Neural cell (in vitro differentiated cells): ENCODE measurements around the gene SLC8A1.

Experiments
- RAD21 ChIP-seq: fragments of 450-650 bp; conservative IDR thresholded peaks from 2 replicates; pipeline ENCODE4 v1.6.1; 2014; ENCODE audit warnings: antibody characterized with exemption, mild to moderate bottlenecking, moderate library complexity
- TF ChIP-seq, protein P1 (sequence below): fragments of 450-650 bp; IDR thresholded peaks from 2 replicates; pipeline ENCODE4 v1.5.1; 2014; ENCODE audit warnings: antibody characterized with exemption, mild to moderate bottlenecking, moderate library complexity; ENCODE audit not compliant: poor library complexity, severe bottlenecking

DNA sequence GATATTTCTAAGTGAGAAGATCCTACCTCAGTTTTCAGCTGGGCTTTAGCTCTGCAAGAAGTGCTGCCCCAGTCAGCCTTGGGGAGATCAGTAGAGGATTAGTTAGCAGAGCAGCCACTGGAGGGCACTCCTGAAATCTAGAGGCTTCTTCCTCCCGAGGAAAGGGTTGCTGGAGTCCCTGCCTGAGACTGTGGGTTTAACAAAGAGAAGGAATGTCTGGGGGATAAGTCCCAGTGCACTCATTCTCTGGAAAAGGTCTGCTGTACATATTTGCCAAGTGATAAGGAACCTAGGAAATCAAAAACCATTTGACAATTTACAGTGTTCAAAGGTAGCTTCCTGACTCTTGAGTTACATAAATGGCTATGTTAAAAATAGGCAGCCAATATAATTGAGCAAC lies 207.2 kb downstream of the SLC8A1 start:
- TF ChIP-seq, protein P1, sequence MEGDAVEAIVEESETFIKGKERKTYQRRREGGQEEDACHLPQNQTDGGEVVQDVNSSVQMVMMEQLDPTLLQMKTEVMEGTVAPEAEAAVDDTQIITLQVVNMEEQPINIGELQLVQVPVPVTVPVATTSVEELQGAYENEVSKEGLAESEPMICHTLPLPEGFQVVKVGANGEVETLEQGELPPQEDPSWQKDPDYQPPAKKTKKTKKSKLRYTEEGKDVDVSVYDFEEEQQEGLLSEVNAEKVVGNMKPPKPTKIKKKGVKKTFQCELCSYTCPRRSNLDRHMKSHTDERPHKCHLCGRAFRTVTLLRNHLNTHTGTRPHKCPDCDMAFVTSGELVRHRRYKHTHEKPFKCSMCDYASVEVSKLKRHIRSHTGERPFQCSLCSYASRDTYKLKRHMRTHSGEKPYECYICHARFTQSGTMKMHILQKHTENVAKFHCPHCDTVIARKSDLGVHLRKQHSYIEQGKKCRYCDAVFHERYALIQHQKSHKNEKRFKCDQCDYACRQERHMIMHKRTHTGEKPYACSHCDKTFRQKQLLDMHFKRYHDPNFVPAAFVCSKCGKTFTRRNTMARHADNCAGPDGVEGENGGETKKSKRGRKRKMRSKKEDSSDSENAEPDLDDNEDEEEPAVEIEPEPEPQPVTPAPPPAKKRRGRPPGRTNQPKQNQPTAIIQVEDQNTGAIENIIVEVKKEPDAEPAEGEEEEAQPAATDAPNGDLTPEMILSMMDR: no peak
- no peak for TF ChIP-seq RAD21
